ENCODE measurements around the gene RRP12. TPM values are rescaled to one million over a fixed set of nuclear protein-coding genes. Genes with fewer than 3 reads are reported as not detected.

Gene RRP12
- total RNA-seq, 1 donor from 2014 or later: 42.4 TPM

DNA sequence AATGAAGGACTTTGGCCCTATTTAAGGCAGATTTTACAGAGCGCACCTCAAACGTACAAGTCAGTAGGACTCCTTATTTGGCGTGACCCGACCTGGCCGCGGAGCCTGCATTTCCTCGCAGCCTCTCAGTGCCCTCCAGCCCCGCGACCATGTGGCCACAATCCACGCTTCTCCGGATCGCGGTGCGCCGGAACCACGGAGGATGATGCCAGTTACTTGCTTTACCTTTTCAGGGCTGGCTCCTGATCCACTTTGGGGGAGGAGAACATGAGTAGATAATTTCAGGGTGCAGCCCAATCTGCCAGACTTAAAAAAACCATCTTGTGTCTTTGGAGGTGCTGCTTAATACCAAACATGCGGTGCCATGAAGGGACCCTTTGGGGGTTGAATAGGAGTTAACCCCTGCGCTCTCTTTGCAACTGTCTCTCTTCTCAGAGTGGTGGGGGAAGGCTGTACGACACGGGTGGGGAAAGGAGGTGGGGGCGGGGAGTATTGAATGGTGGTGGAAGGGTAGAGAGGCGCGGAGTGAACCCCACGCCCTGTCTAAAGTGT, 80.6 kb downstream of the RRP12 start:
- DNase-seq (ENCODE audit: low spot score in 2 of 2, unreplicated experiment in 2 of 2): no peak
- peaks cover 49% of the 10 kb centered on the region for H3K27me3 Mint-ChIP-seq (ENCODE audit: low read depth)

DNA sequence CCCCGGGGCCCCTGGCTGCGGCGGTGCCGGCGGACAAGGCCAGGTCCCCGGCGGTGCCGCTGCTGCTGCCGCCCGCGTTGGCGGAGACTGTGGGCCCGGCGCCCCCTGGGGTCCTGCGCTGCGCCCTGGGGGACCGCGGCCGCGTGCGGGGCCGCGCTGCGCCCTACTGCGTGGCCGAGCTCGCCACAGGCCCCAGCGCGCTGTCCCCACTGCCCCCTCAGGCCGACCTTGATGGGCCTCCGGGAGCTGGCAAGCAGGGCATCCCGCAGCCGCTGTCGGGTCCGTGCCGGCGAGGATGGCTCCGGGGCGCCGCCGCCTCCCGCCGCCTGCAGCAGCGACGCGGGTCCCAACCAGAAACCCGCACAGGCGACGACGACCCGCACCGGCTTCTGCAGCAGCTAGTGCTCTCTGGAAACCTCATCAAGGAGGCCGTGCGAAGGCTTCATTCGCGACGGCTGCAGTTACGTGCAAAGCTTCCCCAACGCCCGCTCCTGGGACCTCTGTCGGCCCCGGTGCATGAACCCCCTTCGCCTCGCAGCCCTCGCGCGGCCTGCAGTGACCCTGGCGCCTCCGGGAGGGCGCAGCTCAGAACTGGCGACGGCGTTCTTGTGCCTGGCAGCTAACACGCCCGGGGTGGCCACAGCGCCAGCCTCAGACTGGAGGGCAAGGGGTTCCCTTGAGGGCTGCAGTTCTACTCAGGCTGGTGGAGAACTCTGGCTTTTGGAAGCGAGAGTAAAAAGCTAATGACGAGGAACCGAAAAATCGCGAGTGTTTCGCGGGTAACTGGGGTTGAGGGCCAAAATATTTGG, 81.3 kb downstream of the RRP12 start:
- Mint-ChIP-seq H3K4me3 (peak overlapping the region; percentile 68), H3K27ac (no peak overlapping the region), H3K27me3 (ENCODE audit: low read depth) (peaks cover 47% of the 10 kb centered on the region), H3K9me3 (no peaks in the 10 kb centered on the region), H3K36me3 (no peaks in the 10 kb centered on the region), H3K4me1 (peaks cover 19% of the 10 kb centered on the region)
- peak in 1 of 2 experiments; percentile 48 for DNase-seq (ENCODE audit: low spot score in 2 of 2, unreplicated experiment in 2 of 2)
- TF ChIP-seq, protein P1, sequence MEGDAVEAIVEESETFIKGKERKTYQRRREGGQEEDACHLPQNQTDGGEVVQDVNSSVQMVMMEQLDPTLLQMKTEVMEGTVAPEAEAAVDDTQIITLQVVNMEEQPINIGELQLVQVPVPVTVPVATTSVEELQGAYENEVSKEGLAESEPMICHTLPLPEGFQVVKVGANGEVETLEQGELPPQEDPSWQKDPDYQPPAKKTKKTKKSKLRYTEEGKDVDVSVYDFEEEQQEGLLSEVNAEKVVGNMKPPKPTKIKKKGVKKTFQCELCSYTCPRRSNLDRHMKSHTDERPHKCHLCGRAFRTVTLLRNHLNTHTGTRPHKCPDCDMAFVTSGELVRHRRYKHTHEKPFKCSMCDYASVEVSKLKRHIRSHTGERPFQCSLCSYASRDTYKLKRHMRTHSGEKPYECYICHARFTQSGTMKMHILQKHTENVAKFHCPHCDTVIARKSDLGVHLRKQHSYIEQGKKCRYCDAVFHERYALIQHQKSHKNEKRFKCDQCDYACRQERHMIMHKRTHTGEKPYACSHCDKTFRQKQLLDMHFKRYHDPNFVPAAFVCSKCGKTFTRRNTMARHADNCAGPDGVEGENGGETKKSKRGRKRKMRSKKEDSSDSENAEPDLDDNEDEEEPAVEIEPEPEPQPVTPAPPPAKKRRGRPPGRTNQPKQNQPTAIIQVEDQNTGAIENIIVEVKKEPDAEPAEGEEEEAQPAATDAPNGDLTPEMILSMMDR (IDR thresholded peaks at IDR 0.05; ENCODE audit: unreplicated experiment): no peak

More for the DNA sequence above, 80.6 kb downstream of the RRP12 start:
- TF ChIP-seq, protein P1 (IDR thresholded peaks at IDR 0.05; ENCODE audit: unreplicated experiment): no peak
- H3K36me3 Mint-ChIP-seq: no peaks in the 10 kb centered on the region
- H3K9me3 Mint-ChIP-seq: no peaks in the 10 kb centered on the region
- H3K4me1 Mint-ChIP-seq: peaks cover 19% of the 10 kb centered on the region
- H3K4me3 Mint-ChIP-seq: peak overlapping the region; percentile 68
- H3K27ac Mint-ChIP-seq: no peak overlapping the region

DNA sequence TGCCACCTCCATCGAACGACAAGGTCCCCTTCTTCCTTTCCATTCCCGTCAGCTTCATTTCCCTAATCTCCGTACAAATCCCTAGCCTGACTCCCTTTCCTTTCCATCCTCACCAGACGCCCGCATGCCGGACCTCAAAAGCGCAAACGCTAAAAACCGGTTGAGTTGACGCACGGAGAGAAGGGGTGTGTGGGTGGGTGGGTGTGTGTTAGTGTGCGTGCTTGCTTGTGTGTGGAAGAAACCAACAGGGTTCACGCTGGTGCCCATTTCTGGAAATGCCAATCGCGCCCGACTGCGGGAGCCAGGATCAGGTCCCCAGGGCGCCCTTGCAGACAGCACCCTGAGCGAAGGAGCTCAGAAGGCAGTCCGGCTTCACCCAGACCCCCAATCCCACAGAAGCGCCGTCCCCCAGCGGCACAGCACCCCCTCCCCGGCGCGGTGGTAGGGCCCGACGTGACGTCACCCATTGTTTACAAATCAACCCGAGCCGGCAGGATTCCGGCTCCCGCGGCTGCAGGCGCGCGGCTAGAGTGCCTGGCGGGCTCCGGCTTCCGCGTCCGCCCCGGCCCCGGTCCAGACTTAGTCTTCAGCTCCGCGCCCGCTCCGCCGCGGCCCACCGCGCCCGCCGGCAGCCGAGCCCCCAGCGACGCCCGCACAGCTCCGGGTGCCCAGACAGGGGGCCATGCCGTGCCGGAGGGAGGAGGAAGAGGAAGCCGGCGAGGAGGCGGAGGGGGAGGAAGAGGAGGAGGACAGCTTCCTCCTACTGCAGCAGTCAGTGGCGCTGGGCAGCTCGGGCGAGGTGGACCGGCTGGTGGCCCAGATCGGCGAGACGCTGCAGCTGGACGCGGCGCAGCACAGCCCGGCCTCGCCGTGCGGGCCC, 82.1 kb downstream of the RRP12 start, which contains the start of gene FRAT1:
Gene FRAT1, plus strand, starts transcription at position 500 of the 880 bp plus-strand sequence. Its CDS starts 183 bp downstream, at position 683.
- DNase-seq (ENCODE audit: low spot score in 2 of 2, unreplicated experiment in 2 of 2): peak; percentile 84 to 94
- TF ChIP-seq, protein P1 (IDR thresholded peaks at IDR 0.05; ENCODE audit: unreplicated experiment): no peak
- Mint-ChIP-seq H3K36me3 (no peaks in the 10 kb centered on the region), H3K27ac (peak within 1 kb of the TSS; percentile 100), H3K4me1 (peaks cover 19% of the 10 kb centered on the region), H3K4me3 (peak within 1 kb of the TSS; percentile 94), H3K9me3 (no peaks in the 10 kb centered on the region), H3K27me3 (ENCODE audit: low read depth) (peaks cover 47% of the 10 kb centered on the region)

DNA sequence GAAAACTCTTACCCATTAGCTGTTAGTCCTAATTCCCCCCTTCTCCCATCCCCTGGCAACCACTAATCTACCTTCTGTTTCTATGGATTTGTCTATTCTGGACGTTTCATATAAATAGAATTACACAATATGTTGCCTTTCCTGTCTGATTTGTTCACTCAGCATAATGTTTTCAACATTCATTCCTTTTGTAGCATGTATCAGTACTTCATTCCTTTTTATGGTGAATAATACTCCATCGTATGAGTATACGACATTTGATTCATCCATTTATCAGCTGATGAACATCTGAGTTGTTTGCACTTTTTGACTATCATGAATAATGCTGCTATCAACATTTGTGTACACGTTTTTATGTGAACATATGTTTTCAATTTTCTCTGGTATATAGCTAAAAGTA, 86.5 kb downstream of the RRP12 start:
- no peak overlapping the region for H3K27ac Mint-ChIP-seq
- H3K36me3 Mint-ChIP-seq: no peaks in the 10 kb centered on the region
- H3K4me1 Mint-ChIP-seq: peaks cover 4% of the 10 kb centered on the region
- peaks cover 11% of the 10 kb centered on the region for H3K27me3 Mint-ChIP-seq (ENCODE audit: low read depth)
- H3K9me3 Mint-ChIP-seq: no peaks in the 10 kb centered on the region
- DNase-seq (ENCODE audit: low spot score in 2 of 2, unreplicated experiment in 2 of 2): no peak
- no peak overlapping the region for H3K4me3 Mint-ChIP-seq
- TF ChIP-seq, protein P1 (IDR thresholded peaks at IDR 0.05; ENCODE audit: unreplicated experiment): no peak

DNA sequence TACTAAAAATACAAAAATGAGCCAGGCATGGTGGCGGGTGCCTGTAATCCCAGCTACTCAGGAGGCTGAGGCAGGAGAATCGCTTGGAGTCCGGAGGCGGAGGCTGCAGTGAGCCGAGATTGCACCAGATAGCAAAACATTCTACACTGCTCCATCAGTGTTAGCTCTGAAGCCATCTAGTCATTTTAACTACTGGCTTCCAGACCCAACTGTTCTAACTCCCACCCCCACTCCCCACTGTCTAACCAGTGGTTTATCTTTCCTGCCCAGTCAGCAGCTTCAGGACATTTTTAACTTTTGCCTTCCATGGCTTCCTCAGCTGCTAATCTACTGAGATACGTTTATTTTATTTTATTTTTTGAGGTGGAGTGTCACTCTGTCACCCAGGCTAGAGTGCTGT, 88.2 kb downstream of the RRP12 start:
- Mint-ChIP-seq H3K27me3 (ENCODE audit: low read depth) (peaks cover 7% of the 10 kb centered on the region), H3K4me1 (no peaks in the 10 kb centered on the region), H3K27ac (no peak overlapping the region), H3K36me3 (no peaks in the 10 kb centered on the region), H3K4me3 (no peak overlapping the region), H3K9me3 (no peaks in the 10 kb centered on the region)
- TF ChIP-seq, protein P1 (IDR thresholded peaks at IDR 0.05; ENCODE audit: unreplicated experiment): no peak
- no peak for DNase-seq (ENCODE audit: low spot score in 2 of 2, unreplicated experiment in 2 of 2)

Data from mesothelial cell of epicardium (in vitro differentiated cells).